HFFc6 (cell line): ENCODE data around the gene TMEM87B. TPM values are rescaled to one million over a fixed set of nuclear protein-coding genes. Genes with fewer than 3 reads are reported as not detected.
"Not testable (repeated sequence)": the region's sequence is repeated elsewhere in the genome, so short reads cannot be mapped to it uniquely, and the experiment has no call there.

Experiments used
- DNase-seq: peaks from one replicate; pipeline ENCODE4 v3.0.0-alpha.2; 2018
- H3K27ac Mint-ChIP-seq: 2 replicates; pipeline ENCODE4 v1.8.0; 2020; ENCODE audit warnings: mild to moderate bottlenecking, mixed read lengths
- H3K27me3 Mint-ChIP-seq: 2 replicates; pipeline ENCODE4 v1.8.0; 2021; ENCODE audit warnings: mild to moderate bottlenecking, moderate library complexity, mixed read lengths; ENCODE audit not compliant: insufficient read depth
- H3K36me3 Mint-ChIP-seq: 2 replicates; pipeline ENCODE4 v1.8.0; 2021; ENCODE audit warnings: low read depth, mixed read lengths
- H3K4me1 Mint-ChIP-seq: 2 replicates; pipeline ENCODE4 v1.8.0; 2020; ENCODE audit warnings: low read depth, mixed read lengths
- H3K4me3 Mint-ChIP-seq: 2 replicates; pipeline ENCODE4 v1.8.0; 2020; ENCODE audit warnings: mild to moderate bottlenecking, moderate library complexity, mixed read lengths
- H3K9me3 Mint-ChIP-seq: 2 replicates; pipeline ENCODE4 v1.8.0; 2020; ENCODE audit warnings: mild to moderate bottlenecking, mixed read lengths
- total RNA-seq, 6 experiments: library from RNA; stranded (reverse); fragmentation: NEBNext Ultra II Directional; extraction: Animal tissue kit (Norgen Biotek cat#: 25700); gene quantifications; 2 replicates in 1 of 6; 3 replicates in 5 of 6; pipeline ENCODE4 v1.2.3, GENCODE V29; 2021
- TF ChIP-seq, protein P1 (sequence below): fragments of 200-600 bp; sonication (generic); IDR thresholded peaks from 2 replicates; pipeline ENCODE4 v1.5.0; 2021; ENCODE audit warnings: antibody characterized with exemption, mild to moderate bottlenecking

Gene TMEM87B
- total RNA-seq, 6 experiments from 2014 or later = 37.9 to 51.6 (median 39.7) TPM

DNA sequence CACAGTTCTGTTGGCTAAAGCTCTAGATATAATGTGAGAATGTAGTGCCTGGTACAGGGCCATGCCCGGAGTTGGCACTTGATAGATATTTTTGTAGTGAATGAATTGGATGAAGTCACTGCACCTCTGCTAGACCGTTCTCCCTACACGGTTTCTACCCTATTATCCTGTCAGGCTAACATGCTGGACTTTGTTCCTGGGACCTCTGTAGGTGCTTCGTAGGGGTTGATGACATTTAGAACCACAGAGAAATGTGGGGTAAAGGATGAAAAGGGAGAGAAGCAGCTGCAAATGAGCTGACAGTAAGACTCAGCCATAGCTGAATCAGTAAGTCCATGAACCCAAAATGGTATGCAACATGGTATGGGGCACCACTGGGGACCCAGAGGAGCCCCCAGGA is 79.1 kb downstream of the TMEM87B start:
- Mint-ChIP-seq H3K9me3 (no peaks in the 10 kb centered on the region), H3K36me3 (no peaks in the 10 kb centered on the region), H3K4me3 (no peak overlapping the region), H3K27me3 (peaks cover 3% of the 10 kb centered on the region; the same call in 1 of the 2 replicates), H3K4me1 (peaks cover 9% of the 10 kb centered on the region), H3K27ac (no peak overlapping the region)
- no peak for DNase-seq
- TF ChIP-seq, protein P1, sequence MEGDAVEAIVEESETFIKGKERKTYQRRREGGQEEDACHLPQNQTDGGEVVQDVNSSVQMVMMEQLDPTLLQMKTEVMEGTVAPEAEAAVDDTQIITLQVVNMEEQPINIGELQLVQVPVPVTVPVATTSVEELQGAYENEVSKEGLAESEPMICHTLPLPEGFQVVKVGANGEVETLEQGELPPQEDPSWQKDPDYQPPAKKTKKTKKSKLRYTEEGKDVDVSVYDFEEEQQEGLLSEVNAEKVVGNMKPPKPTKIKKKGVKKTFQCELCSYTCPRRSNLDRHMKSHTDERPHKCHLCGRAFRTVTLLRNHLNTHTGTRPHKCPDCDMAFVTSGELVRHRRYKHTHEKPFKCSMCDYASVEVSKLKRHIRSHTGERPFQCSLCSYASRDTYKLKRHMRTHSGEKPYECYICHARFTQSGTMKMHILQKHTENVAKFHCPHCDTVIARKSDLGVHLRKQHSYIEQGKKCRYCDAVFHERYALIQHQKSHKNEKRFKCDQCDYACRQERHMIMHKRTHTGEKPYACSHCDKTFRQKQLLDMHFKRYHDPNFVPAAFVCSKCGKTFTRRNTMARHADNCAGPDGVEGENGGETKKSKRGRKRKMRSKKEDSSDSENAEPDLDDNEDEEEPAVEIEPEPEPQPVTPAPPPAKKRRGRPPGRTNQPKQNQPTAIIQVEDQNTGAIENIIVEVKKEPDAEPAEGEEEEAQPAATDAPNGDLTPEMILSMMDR = no peak

DNA sequence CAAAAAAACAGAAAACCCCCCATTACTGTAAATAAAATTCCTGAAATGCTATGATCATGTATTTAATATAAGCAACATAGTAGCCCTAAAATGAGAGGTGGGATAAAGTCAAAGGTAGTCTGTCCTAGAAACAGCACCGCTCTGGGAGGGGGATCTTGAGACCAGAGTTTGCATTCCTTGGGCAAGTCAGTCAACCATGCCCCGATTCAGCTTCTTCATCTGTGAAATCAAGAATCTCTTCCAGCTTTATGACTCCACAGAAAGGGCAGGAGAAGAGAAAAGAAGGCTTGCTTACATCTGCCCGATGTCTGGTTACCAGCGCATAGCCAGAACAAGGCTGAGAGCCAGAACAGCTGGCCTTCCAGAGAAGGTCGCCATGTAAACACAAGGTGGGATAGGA is 81.0 kb downstream of the TMEM87B start:
- peaks cover 17% of the 10 kb centered on the region for H3K4me1 Mint-ChIP-seq
- H3K27ac Mint-ChIP-seq = no peak overlapping the region
- peaks cover 3% of the 10 kb centered on the region; the same call in 1 of the 2 replicates for H3K27me3 Mint-ChIP-seq
- H3K36me3 Mint-ChIP-seq = no peaks in the 10 kb centered on the region
- no peak overlapping the region for H3K4me3 Mint-ChIP-seq
- DNase-seq = no peak
- TF ChIP-seq, protein P1 = no peak
- H3K9me3 Mint-ChIP-seq = no peaks in the 10 kb centered on the region

DNA sequence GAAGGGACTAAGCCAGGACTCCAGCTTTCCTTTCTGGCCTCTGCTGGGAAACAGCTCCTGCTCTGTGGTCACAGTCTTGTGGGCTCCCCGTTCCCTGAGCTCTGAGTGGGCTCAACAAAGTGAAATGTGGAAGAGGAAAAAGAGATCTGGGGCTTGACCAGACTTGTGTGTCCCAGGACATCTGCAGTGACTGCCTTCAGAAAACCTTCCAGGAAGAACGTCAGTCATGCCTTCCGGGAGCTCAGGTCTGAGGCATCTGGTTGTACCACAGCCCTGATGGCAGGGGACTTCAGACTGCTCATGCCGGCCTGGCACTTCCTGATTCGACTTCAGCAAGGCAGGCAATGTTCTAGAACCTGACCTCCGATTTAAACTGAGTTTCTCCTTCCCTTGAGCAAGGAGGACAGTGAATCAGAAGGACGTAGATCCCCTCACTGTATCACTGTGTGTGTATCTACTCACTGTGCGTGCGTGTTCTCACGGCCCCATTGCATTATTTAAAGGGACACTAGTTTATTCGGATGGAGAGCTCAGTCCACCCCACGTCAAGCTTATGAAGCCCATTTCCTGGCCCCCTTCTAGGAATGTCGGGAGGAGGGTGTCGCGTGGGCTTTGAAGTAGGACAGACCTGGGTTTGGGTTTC is 82.6 kb downstream of the TMEM87B start:
- TF ChIP-seq, protein P1 = no peak
- no peaks in the 10 kb centered on the region for H3K9me3 Mint-ChIP-seq
- DNase-seq = peak; percentile 10
- peaks cover 17% of the 10 kb centered on the region for H3K4me1 Mint-ChIP-seq
- peak overlapping the region; percentile 76 for H3K27ac Mint-ChIP-seq
- H3K4me3 Mint-ChIP-seq = peak overlapping the region; percentile 81
- peaks cover 3% of the 10 kb centered on the region; the same call in 1 of the 2 replicates for H3K27me3 Mint-ChIP-seq
- no peaks in the 10 kb centered on the region; the same call in 1 of the 2 replicates for H3K36me3 Mint-ChIP-seq

DNA sequence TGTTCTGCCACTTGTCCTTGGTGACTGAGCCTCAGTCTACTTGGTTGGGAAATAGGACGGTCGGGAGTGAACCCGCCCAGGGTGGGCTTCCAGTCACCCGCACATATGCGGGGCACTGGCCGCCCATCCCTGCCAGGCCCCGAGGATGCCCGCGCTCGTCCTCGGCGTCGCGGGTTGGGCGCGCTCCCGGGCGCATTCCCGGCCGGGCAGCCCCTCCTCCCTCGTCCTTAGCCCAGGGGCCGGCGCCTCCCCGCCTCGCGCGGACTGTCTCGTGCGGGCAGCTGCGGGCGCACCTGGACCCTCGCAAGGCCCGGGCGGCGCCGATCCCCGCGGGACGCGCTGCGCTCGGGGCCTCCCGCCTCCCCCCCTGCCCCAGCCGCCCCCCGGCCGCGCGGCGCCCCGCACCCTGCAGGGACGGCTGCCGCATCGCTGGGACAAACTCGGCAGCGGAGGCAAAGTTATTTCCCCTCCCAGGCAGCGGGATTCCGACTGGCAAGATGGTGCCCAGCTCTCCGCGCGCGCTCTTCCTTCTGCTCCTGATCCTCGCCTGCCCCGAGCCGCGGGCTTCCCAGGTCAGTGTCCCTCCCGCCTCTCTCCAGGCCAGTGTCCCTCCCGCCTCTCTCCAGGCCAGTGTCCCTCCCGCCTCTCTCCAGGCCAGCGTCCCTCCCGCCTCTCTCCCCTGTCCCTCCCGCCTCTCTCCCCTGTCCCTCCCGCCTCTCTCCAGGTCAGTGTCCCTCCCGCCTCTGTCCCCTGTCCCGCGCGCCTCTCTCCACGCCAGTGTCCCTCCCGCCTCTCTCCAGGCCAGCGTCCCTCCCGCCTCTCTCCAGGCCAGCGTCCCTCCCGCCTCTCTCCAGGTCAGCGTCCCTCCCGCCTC is 83.3 kb downstream of the TMEM87B start, which contains the start of gene FBLN7:
Gene FBLN7, plus strand, starts transcription at position 227 of the 874 bp plus-strand sequence. Its CDS starts 271 bp downstream, at position 498.
- Mint-ChIP-seq H3K4me1 (peaks cover 19% of the 10 kb centered on the region), H3K4me3 (peak within 1 kb of the TSS; percentile 83), H3K9me3 (no peaks in the 10 kb centered on the region), H3K27ac (peak within 1 kb of the TSS; percentile 76), H3K27me3 (peaks cover 3% of the 10 kb centered on the region; the same call in 1 of the 2 replicates), H3K36me3 (no peaks in the 10 kb centered on the region; the same call in 1 of the 2 replicates)
- DNase-seq = no peak
- TF ChIP-seq, protein P1 = no peak

DNA sequence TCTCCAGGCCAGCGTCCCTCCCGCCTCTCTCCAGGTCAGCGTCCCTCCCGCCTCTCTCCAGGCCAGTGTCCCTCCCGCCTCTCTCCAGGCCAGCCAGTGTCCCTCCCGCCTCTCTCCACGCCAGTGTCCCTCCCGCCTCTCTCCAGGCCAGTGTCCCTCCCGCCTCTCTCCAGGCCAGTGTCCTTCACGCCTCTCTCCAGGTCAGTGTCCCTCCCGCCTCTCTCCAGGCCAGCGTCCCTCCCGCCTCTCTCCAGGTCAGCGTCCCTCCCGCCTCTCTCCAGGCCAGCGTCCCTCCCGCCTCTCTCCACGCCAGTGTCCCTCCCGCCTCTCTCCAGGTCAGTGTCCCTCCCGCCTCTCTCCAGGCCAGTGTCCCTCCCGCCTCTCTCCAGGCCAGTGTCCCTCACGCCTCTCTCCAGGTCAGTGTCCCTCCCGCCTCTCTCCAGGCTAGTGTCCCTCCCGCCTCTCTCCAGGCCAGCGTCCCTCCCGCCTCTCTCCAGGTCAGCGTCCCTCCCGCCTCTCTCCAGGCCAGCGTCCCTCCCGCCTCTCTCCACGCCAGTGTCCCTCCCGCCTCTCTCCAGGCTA is 84.1 kb downstream of the TMEM87B start:
- H3K27ac Mint-ChIP-seq, H3K27me3 Mint-ChIP-seq, H3K9me3 Mint-ChIP-seq, H3K36me3 Mint-ChIP-seq, DNase-seq: not testable (repeated sequence)
- Mint-ChIP-seq H3K4me1 (peaks cover 25% of the 10 kb centered on the region), H3K4me3 (peak overlapping the region; percentile 83; the same call in 1 of the 2 replicates)

DNA sequence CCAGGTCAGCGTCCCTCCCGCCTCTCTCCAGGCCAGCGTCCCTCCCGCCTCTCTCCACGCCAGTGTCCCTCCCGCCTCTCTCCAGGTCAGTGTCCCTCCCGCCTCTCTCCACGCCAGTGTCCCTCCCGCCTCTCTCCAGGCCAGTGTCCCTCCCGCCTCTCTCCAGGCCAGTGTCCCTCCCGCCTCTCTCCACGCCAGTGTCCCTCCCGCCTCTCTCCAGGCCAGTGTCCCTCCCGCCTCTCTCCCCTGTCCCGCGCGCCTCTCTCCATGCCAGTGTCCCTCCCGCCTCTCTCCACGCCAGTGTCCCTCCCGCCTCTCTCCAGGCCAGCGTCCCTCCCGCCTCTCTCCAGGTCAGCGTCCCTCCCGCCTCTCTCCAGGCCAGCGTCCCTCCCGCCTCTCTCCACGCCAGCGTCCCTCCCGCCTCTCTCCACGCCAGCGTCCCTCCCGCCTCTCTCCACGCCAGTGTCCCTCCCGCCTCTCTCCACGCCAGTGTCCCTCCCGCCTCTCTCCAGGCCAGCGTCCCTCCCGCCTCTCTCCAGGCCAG is 84.7 kb downstream of the TMEM87B start:
- not testable (repeated sequence) for DNase-seq, H3K27ac Mint-ChIP-seq, H3K27me3 Mint-ChIP-seq, H3K36me3 Mint-ChIP-seq, H3K9me3 Mint-ChIP-seq
- H3K4me1 Mint-ChIP-seq = peaks cover 25% of the 10 kb centered on the region
- peak overlapping the region; percentile 85 for H3K4me3 Mint-ChIP-seq
